Activated T-cell treated with anti-CD3 and anti-CD28 coated beads, Interleukin-2, amount 50 U/mL, for 72 hours (primary cell): ENCODE measurements around the gene GNA15. TPM values are rescaled to one million over a fixed set of nuclear protein-coding genes. Genes with fewer than 3 reads are reported as not detected.
"Not testable (repeated sequence)": the region's sequence is repeated elsewhere in the genome, so short reads cannot be mapped to it uniquely, and the experiment has no call there.

Experiments
- ATAC-seq, 2 donors: fragments of 150-1000 bp; cut with Tn5 transposase; replicated peaks in 1 of 2; 2 replicates each; pipeline ENCODE4 v1.10.0; 2021; ENCODE audit warnings: moderate library complexity in 2 of 2, mild to moderate bottlenecking in 1 of 2
- DNase-seq, 2 donors: peaks; one replicate each; pipeline ENCODE4 v3.0.0; 2021 to 2022; ENCODE audit warnings: mixed read lengths in 1 of 2
- H3K27ac Mint-ChIP-seq: one replicate; pipeline ENCODE4 v1.8.0; 2022; ENCODE audit warnings: mild to moderate bottlenecking, moderate library complexity, mixed read lengths
- H3K27me3 Mint-ChIP-seq: one replicate; pipeline ENCODE4 v1.8.0; 2022; ENCODE audit warnings: low read depth, mixed read lengths
- H3K36me3 Mint-ChIP-seq, 2 donors: one replicate each; pipeline ENCODE4 v1.8.0; 2022; ENCODE audit warnings: mixed read lengths in 2 of 2, mild to moderate bottlenecking in 1 of 2; ENCODE audit not compliant: insufficient read depth in 2 of 2
- H3K4me1 Mint-ChIP-seq: one replicate; pipeline ENCODE4 v1.8.0; 2022; ENCODE audit warnings: low read depth, mixed read lengths
- H3K4me3 Mint-ChIP-seq, 2 donors: one replicate each; pipeline ENCODE4 v1.8.0; 2022; ENCODE audit warnings: mild to moderate bottlenecking in 2 of 2, mixed read lengths in 2 of 2, moderate library complexity in 2 of 2
- H3K9me3 Mint-ChIP-seq, 2 donors: one replicate each; pipeline ENCODE4 v1.8.0; 2022; ENCODE audit warnings: mixed read lengths in 2 of 2
- total RNA-seq, 2 donors: library from RNA; stranded (reverse); gene quantifications; one replicate each; pipeline ENCODE4 v1.2.3, GENCODE V29; 2022

GNA15 gene, protein sequence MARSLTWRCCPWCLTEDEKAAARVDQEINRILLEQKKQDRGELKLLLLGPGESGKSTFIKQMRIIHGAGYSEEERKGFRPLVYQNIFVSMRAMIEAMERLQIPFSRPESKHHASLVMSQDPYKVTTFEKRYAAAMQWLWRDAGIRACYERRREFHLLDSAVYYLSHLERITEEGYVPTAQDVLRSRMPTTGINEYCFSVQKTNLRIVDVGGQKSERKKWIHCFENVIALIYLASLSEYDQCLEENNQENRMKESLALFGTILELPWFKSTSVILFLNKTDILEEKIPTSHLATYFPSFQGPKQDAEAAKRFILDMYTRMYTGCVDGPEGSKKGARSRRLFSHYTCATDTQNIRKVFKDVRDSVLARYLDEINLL
- 10 to 100 TPM; 32.8 to 66.5 TPM for total RNA-seq

DNA sequence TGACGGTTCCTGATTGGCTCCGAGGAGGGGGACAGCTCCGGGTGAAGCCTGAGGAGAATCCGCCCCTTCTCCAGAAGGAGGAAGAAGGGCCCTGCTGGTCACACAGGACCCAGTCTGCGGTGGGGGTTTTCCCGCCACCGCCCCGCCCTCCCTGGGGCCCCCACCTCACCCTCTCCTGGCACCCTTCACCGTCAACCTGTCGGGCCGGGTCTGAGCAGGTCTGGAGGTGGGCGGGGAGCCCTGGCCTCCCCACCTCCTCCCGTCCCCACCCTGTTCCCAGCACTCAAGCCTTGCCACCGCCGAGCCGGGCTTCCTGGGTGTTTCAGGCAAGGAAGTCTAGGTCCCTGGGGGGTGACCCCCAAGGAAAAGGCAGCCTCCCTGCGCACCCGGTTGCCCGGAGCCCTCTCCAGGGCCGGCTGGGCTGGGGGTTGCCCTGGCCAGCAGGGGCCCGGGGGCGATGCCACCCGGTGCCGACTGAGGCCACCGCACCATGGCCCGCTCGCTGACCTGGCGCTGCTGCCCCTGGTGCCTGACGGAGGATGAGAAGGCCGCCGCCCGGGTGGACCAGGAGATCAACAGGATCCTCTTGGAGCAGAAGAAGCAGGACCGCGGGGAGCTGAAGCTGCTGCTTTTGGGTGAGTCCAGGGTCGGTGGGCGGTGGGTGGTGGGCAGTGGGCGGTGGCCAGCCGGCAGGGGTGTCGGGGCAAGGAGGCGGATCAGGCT, at the start of gene GNA15:
Gene GNA15 (plus strand): TSS at position 73 of the 723 bp plus-strand sequence. CDS start 418 bp downstream, at position 491.
- no peaks in the 10 kb centered on the region for H3K9me3 Mint-ChIP-seq
- peak within 1 kb of the TSS; percentile 73 to 96 for H3K4me3 Mint-ChIP-seq
- peaks cover 45% of the 10 kb centered on the region for H3K4me1 Mint-ChIP-seq
- peaks cover 5 to 7% of the 10 kb centered on the region in 2 donors for H3K36me3 Mint-ChIP-seq
- DNase-seq (peak; percentile 53 to 58), ATAC-seq (peak; percentile 27 to 49)
- H3K27me3 Mint-ChIP-seq = peaks cover 7% of the 10 kb centered on the region
- peak within 1 kb of the TSS; percentile 87 for H3K27ac Mint-ChIP-seq

DNA sequence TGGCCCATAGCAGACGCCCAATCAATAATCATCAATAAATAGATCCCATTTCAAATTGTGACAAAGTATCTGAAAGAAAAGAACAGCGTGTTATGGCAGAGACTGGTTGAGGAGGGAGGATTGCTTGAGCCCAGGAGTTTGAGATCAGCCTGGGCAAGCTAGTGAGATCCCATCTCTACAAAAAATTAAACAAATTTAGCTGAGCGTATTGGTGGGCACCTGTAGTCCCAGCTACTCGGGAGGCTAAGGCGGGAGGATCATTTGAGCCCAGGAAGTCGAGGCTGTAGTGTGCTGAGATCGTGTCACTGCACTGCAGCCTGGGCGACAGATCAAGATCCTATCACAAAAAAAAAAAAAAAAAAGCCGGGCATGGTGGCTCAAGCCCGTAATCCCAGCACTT, 48.1 kb upstream of the GNA15 start:
- H3K27me3 Mint-ChIP-seq = no peaks in the 10 kb centered on the region
- H3K4me1 Mint-ChIP-seq = no peaks in the 10 kb centered on the region
- ATAC-seq (no peak), DNase-seq (no peak)
- H3K4me3 Mint-ChIP-seq = no peak overlapping the region
- H3K9me3 Mint-ChIP-seq = no peaks in the 10 kb centered on the region
- no peak overlapping the region for H3K27ac Mint-ChIP-seq
- H3K36me3 Mint-ChIP-seq = no peaks in the 10 kb centered on the region

DNA sequence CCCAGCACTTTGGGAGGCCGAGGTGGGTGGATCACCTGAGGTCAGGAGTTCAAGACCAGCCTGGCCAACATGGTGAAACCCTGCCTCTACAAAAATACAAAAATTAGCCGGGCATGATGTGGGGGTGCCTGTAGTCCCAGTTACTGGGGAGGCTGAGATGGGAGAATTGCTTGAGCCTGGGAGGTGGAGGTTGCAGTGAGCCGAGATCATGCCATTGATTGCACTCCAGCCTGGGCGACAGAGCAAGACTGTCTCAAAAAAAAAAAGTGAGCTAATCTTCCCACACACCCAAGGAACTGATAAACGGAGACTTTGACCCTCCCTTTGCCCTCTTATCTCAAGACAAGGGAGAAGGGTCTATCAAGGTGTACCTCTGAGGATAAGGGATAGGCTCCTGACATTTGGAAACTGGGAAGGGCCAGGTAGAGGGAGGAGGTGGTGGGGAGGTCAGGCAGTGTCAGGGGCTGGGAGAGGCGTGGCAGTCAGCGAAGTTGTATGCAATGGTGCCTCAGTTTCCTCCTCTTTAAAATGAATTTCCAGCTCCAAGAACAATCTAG, 46.5 kb upstream of the GNA15 start:
- not testable (repeated sequence) for H3K4me1 Mint-ChIP-seq, H3K9me3 Mint-ChIP-seq, ATAC-seq, H3K27ac Mint-ChIP-seq, H3K4me3 Mint-ChIP-seq, H3K27me3 Mint-ChIP-seq, H3K36me3 Mint-ChIP-seq, DNase-seq

DNA sequence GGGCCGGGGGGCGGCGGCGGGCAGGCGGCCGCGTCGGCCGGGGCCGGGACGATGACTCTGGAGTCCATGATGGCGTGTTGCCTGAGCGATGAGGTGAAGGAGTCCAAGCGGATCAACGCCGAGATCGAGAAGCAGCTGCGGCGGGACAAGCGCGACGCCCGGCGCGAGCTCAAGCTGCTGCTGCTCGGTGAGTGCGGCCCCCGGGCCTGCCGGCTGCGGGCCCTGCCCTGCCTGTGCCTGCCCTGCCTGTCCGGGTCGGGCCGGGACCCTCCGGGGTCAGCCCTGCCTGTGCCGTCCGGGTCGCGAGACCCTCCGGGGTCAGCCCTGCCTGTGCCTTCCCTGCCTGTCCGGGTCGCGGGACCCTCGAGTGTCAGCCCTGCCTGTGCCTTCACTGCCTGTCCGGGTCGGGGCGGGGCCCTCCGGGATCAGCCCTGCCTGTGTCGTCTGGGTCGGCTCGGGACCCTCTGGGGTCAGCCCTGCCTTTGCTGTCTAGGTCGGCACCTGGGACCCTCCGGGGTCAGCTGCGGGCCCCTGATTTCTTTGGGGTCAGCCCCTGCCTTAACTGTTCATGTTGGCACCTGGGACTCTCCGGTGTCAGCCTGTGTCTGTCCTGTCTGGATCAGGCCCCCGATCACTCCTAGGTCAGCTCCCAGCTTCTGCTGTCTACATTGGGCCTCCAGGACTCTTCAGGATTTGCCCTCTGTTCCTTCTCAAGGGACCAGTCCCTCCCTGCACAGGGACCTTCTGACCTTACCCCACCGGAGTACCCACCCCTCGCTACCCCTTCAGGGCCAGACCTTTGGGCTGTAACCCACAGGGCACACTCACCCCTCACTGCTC, 41.0 kb upstream of the GNA15 start:
- peak overlapping the region; percentile 50 for H3K27ac Mint-ChIP-seq
- peaks cover 0 to 1% of the 10 kb centered on the region in 2 donors for H3K36me3 Mint-ChIP-seq
- H3K27me3 Mint-ChIP-seq = no peaks in the 10 kb centered on the region

DNA sequence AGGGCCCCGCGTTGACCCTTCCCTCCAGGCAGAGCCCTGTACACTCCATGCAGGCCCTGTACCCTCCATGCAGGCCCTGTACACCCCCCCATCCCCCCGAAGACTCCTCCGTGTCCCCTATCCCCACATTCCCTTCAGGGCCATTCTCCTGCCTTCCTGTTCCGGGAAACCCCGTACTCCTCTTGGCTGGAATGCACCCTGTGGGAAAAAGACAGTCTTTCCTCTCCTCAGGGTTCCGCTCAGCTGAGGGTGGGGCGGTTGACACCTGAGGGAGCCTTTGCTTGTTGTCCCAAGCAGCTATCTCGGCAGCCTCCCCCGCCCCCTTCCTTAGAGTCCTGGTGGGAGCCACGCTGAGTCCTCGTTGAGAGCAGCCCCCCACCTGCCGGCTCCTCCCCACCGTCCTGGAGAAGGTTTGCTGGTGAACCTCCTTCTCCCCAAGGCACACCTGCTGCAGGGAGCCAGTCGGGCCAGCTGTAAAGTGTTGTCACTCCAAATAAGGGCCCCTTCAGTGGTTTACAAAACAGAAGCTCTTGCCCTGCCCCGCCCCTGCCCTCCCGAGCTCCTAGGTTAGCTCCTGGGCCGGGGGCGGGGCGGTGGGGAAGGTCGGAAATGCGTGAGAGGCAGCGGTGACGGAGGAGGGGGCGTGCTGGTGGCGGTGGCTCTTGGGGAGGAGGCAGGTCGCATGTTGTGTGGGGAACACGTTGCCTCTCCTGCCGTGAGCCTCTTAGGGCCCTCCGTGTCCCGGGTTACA, 40.2 kb upstream of the GNA15 start:
- Mint-ChIP-seq H3K27ac (no peak overlapping the region), H3K4me1 (peaks cover 22% of the 10 kb centered on the region), H3K9me3 (no peaks in the 10 kb centered on the region), H3K36me3 (peaks cover 0 to 1% of the 10 kb centered on the region in 2 donors), H3K27me3 (no peaks in the 10 kb centered on the region), H3K4me3 (peak overlapping the region; percentile 85 to 89)
- peak; percentile 39 to 65 for DNase-seq
- ATAC-seq = peak; percentile 16 to 30

More for the DNA sequence above, 41.0 kb upstream of the GNA15 start:
- peak; percentile 48 to 49 for ATAC-seq
- DNase-seq = peak; percentile 41 to 62
- peak overlapping the region; percentile 85 to 89 for H3K4me3 Mint-ChIP-seq
- H3K4me1 Mint-ChIP-seq = peaks cover 22% of the 10 kb centered on the region
- H3K9me3 Mint-ChIP-seq = no peaks in the 10 kb centered on the region

DNA sequence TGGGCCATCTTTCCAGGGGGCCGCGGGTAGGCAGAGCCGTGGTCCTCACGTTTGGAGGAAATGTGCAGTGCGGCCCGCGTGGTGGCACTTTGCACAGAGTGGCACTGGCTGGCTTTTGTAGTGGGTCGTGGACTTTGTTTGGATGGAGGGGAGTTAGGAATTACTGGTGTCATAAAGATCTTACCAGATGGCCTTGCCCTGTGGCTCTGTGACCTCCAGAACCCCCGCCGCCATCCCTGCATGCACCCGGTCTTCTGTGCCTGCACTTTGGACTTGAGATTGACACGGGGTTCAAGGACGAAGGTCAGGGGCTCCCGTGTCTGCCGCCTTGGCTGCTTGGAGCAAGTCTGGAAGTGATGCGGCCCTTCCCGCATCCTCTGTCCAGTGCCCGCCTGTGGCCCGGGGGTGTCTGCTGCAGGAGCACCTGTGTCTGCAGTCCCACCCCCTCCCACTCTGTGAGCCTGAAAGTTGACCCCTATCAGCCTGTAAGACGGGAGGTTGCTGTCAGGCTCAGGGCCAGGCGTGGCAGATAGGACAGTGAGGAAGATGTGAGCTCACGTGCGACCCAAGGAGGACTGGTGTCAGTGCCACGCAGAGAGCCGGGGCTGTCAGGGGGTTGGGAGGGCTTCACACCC, 39.4 kb upstream of the GNA15 start:
- peaks cover 22% of the 10 kb centered on the region for H3K4me1 Mint-ChIP-seq
- no peaks in the 10 kb centered on the region for H3K9me3 Mint-ChIP-seq
- no peak for ATAC-seq
- DNase-seq = no peak
- no peaks in the 10 kb centered on the region for H3K27me3 Mint-ChIP-seq
- peak overlapping the region; percentile 85 to 89 for H3K4me3 Mint-ChIP-seq
- H3K36me3 Mint-ChIP-seq = peaks cover 0 to 1% of the 10 kb centered on the region in 2 donors
- H3K27ac Mint-ChIP-seq = no peak overlapping the region

DNA sequence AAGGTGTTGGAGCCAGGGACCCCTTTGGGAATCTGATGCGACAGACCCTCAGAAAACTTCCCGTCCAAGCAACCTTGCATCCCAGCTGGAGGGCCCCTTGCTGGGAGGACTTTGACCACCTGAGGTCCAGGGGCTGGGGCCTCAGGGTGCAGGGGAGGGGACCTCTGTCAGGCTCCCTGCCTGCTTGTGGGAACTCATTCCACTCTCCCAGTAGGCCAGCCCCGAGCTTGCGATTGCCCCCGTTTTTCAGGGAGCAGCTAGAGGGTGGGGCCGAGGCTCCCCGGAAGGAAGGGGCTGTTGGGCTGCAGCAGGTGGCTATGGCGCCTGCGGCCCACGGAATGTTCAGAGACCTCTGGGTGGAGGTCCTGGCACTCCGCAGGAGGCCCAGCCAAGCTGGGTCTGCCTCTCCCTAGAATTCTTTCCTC, 38.9 kb upstream of the GNA15 start:
- DNase-seq (no peak), ATAC-seq (no peak)
- no peak overlapping the region for H3K27ac Mint-ChIP-seq
- no peak overlapping the region for H3K4me3 Mint-ChIP-seq
- no peaks in the 10 kb centered on the region for H3K9me3 Mint-ChIP-seq
- peaks cover 0 to 1% of the 10 kb centered on the region in 2 donors for H3K36me3 Mint-ChIP-seq
- no peaks in the 10 kb centered on the region for H3K27me3 Mint-ChIP-seq
- H3K4me1 Mint-ChIP-seq = peaks cover 22% of the 10 kb centered on the region

DNA sequence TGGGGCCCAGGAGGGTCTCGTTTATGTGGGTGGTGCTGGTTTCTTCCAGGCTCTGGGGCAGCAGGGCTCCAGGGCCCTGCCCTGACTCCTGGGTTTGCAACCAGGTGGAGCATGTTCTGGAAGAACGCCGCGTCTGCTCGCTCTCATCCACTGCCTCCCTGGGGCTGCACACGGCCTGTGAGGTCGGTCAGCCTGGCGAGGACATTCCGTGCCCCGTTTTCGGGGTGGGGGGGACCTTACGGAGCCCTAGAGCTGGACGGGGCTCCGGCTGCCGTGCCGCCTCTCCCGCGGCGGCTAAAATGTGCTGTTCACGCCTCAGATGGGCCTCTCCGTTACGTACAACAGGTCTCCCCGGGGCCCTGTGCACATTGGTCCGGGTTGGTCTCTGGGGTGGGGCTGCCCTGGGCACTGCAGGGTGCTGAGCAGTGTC, 38.4 kb upstream of the GNA15 start:
- DNase-seq (no peak), ATAC-seq (no peak)
- no peaks in the 10 kb centered on the region for H3K9me3 Mint-ChIP-seq
- H3K36me3 Mint-ChIP-seq = peaks cover 0 to 1% of the 10 kb centered on the region in 2 donors
- H3K4me3 Mint-ChIP-seq = no peak overlapping the region
- H3K27ac Mint-ChIP-seq = no peak overlapping the region
- H3K27me3 Mint-ChIP-seq = no peaks in the 10 kb centered on the region
- peaks cover 22% of the 10 kb centered on the region for H3K4me1 Mint-ChIP-seq

DNA sequence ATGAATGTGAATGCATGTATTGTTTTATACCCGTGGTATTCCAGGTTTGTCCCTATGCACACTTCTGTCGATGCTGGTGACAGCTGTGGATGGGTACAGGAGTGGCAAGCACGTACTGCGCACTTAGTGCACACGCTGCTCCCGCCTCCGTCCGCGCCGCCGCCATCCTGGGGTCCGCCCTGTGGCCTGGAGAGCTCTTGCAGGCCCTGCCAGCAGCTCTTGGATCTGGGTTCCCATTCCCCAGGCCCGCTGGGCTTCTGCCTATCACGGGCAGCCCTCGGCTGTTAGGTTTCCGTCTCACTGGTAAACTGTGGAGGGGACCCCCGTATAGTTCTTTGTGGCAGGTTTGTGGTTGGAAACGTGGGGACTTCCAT, 37.7 kb upstream of the GNA15 start:
- no peaks in the 10 kb centered on the region for H3K27me3 Mint-ChIP-seq
- H3K4me3 Mint-ChIP-seq = no peak overlapping the region
- peaks cover 22% of the 10 kb centered on the region for H3K4me1 Mint-ChIP-seq
- H3K27ac Mint-ChIP-seq = no peak overlapping the region
- DNase-seq = no peak
- no peaks in the 10 kb centered on the region for H3K9me3 Mint-ChIP-seq
- no peak for ATAC-seq
- H3K36me3 Mint-ChIP-seq = peaks cover 0 to 1% of the 10 kb centered on the region in 2 donors

DNA sequence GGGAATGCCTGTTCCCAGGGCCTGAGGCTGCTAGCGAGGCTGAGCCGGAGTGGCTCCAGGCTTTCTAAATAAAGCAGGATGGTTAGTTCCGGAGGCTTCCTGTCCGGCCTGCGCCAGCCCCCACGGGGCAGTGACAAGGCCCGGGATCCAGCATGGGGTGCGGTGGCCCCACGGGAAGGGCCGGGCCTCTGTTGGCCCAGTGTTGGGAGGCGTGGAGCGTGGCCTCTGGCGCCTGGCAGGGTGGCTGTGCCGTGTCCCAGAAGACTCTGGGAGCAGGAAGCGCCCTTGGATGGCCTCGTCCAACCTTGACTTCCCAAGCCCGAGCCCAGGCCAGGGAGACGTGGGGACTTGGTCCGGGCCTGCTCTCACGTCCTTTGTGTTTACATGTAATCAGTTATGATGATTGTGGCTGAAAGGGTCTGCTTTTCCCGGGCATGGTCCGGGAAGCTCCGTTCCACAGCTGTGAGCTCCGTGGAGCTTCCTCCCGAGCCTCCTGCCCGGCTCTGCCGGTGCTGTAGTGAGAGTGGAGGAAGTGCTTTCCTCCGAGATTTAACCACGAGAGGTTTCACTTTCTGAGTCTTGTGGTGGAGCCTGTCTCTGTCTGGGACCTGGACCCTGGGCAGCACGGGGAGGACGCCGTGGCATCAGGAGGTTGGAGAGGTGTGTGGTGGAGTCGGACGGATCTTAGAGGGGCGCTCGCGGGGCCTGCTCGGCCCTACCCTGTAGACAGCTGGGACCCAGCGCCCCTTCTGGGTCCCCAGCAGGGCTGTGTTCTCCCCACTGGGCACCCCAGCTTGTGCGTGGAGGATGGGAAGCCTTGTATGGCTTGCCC, 37.1 kb upstream of the GNA15 start:
- DNase-seq = peak in 1 of 2 donors; percentile 14
- no peaks in the 10 kb centered on the region for H3K27me3 Mint-ChIP-seq
- peak overlapping the region; percentile 3 to 30 for H3K4me3 Mint-ChIP-seq
- peaks cover 24% of the 10 kb centered on the region for H3K4me1 Mint-ChIP-seq
- no peaks in the 10 kb centered on the region for H3K9me3 Mint-ChIP-seq
- ATAC-seq = no peak
- peaks cover 0 to 1% of the 10 kb centered on the region in 2 donors for H3K36me3 Mint-ChIP-seq
- H3K27ac Mint-ChIP-seq = no peak overlapping the region
